HPDE6-E6E7 (cell line): ENCODE measurements around the gene NLRC4.
A peak's percentile ranks its signal among the peaks of the same experiment; 100 is the strongest.
"Not testable (repeated sequence)": the region's sequence is repeated elsewhere in the genome, so short reads cannot be mapped to it uniquely, and the experiment has no call there.

ENCODE experiments used
- DNase-seq: peaks from one replicate; pipeline ENCODE4 v3.0.0; 2011; ENCODE audit warnings: missing footprints; ENCODE audit errors: extremely low spot score

NLRC4 gene

GRCh38 chr2:32248299-32248698 is 16.4 kb downstream of the NLRC4 start:
- DNase-seq, result no peak

- no peak for DNase-seq
Observed at GRCh38 chr2:32246911-32247310, 17.8 kb downstream of the NLRC4 start.

GRCh38 chr2:32242331-32242730 is 22.4 kb downstream of the NLRC4 start:
- DNase-seq, result no peak

- DNase-seq, result no peak
Observed at GRCh38 chr2:32237996-32238395, 26.7 kb downstream of the NLRC4 start.

GRCh38 chr2:32237488-32237887 is 27.2 kb downstream of the NLRC4 start:
- DNase-seq, result no peak

- DNase-seq, result peak; percentile 87
Observed at GRCh38 chr2:32235315-32235714, 29.4 kb downstream of the NLRC4 start.

GRCh38 chr2:32231959-32232358 is 32.7 kb downstream of the NLRC4 start:
- no peak for DNase-seq

GRCh38 chr2:32229635-32230034 is 35.1 kb downstream of the NLRC4 start:
- no peak for DNase-seq

GRCh38 chr2:32228181-32228580 is 36.5 kb downstream of the NLRC4 start:
- no peak for DNase-seq

- DNase-seq, result no peak
Observed at GRCh38 chr2:32227492-32227891, 37.2 kb downstream of the NLRC4 start.

GRCh38 chr2:32222966-32223365 is 41.7 kb downstream of the NLRC4 start:
- DNase-seq, result no peak

- no peak for DNase-seq
Observed at GRCh38 chr2:32220445-32220844, 44.2 kb downstream of the NLRC4 start.

- no peak for DNase-seq
Observed at GRCh38 chr2:32212295-32212694, 52.4 kb downstream of the NLRC4 start.

- no peak for DNase-seq
Observed at GRCh38 chr2:32210767-32211408, 53.8 kb downstream of the NLRC4 start.

GRCh38 chr2:32203428-32203827 is 61.3 kb downstream of the NLRC4 start:
- not testable (repeated sequence) for DNase-seq

- DNase-seq, result no peak
Observed at GRCh38 chr2:32200814-32201213, 63.9 kb downstream of the NLRC4 start.

- DNase-seq, result no peak
Observed at GRCh38 chr2:32192418-32192817, 72.3 kb downstream of the NLRC4 start.

GRCh38 chr2:32189011-32189410 is 75.7 kb downstream of the NLRC4 start:
- no peak for DNase-seq

GRCh38 chr2:32182667-32183066 is 82.0 kb downstream of the NLRC4 start:
- DNase-seq, result no peak
